GM23338 (cell line): ENCODE measurements around the gene TREML2. TPM values are rescaled to one million over a fixed set of nuclear protein-coding genes. Genes with fewer than 3 reads are reported as not detected.

ENCODE experiments used
- ATAC-seq: fragments of 200-7000 bp; cut with Tn5 transposase; 3 replicates; pipeline ENCODE4 v1.9.1; 2020
- DNase-seq: peaks from one replicate; pipeline ENCODE4 v3.0.0-alpha.2; 2015; ENCODE audit warnings: low spot score
- H2AFZ ChIP-seq: fragments of 200-600 bp; sonication (generic); 2 replicates; pipeline ENCODE4 v1.8.0; 2016; ENCODE audit warnings: antibody characterized with exemption, mild to moderate bottlenecking, moderate library complexity
- H3F3A ChIP-seq: fragments of 200-600 bp; sonication (generic); replicated peaks from 2 replicates; pipeline ENCODE4 v1.8.0; 2017; ENCODE audit warnings: antibody characterized with exemption, mixed run types, low read depth
- H3K27ac ChIP-seq: fragments of 200-600 bp; sonication (generic); 2 replicates; pipeline ENCODE4 v1.6.1; 2016; ENCODE audit warnings: low read depth
- H3K27me3 ChIP-seq: fragments of 200-600 bp; sonication (generic); 2 replicates; pipeline ENCODE4 v1.8.0; 2016; ENCODE audit warnings: mild to moderate bottlenecking, mixed run types, moderate library complexity; ENCODE audit not compliant: insufficient read depth
- H3K36me3 ChIP-seq: fragments of 200-600 bp; sonication (generic); 2 replicates; pipeline ENCODE4 v1.8.0; 2016; ENCODE audit warnings: mild to moderate bottlenecking; ENCODE audit not compliant: insufficient read depth
- H3K4me1 ChIP-seq: fragments of 200-600 bp; sonication (generic); 2 replicates; pipeline ENCODE4 v1.8.0; 2016; ENCODE audit warnings: mild to moderate bottlenecking, moderate library complexity; ENCODE audit not compliant: insufficient read depth
- H3K4me2 ChIP-seq: fragments of 200-600 bp; sonication (generic); 2 replicates; pipeline ENCODE4 v1.7.1; 2017; ENCODE audit warnings: mixed run types
- H3K4me3 ChIP-seq: fragments of 200-600 bp; sonication (generic); 2 replicates; pipeline ENCODE4 v1.6.1; 2016; ENCODE audit warnings: mixed run types
- H3K79me2 ChIP-seq: fragments of 200-600 bp; sonication (generic); replicated peaks from 2 replicates; pipeline ENCODE4 v1.8.0; 2017; ENCODE audit warnings: mild to moderate bottlenecking; ENCODE audit not compliant: insufficient read depth
- H3K9me2 ChIP-seq: fragments of 200-600 bp; sonication (generic); 2 replicates; pipeline ENCODE4 v1.8.0; 2017; ENCODE audit not compliant: insufficient read depth
- H4K20me1 ChIP-seq: fragments of 200-600 bp; sonication (generic); replicated peaks from 2 replicates; pipeline ENCODE4 v1.8.0; 2017; ENCODE audit warnings: mild to moderate bottlenecking; ENCODE audit not compliant: insufficient read depth
- H3K27ac Mint-ChIP-seq: 2 replicates; pipeline ENCODE4 v1.8.0; 2020; ENCODE audit warnings: inconsistent platforms, mild to moderate bottlenecking, moderate library complexity, mixed read lengths
- H3K27me3 Mint-ChIP-seq: 3 replicates; pipeline ENCODE4 v1.8.0; 2022; ENCODE audit warnings: low read depth, mild to moderate bottlenecking, moderate library complexity, mixed read lengths, inconsistent platforms; ENCODE audit not compliant: insufficient read depth, poor library complexity
- H3K36me3 Mint-ChIP-seq: 3 replicates; pipeline ENCODE4 v1.8.0; 2021; ENCODE audit warnings: low read depth, mild to moderate bottlenecking, inconsistent platforms, moderate library complexity, mixed read lengths
- H3K4me1 Mint-ChIP-seq: 3 replicates; pipeline ENCODE4 v1.8.0; 2020; ENCODE audit warnings: mild to moderate bottlenecking, inconsistent platforms, mixed read lengths
- H3K4me3 Mint-ChIP-seq: 3 replicates; pipeline ENCODE4 v1.8.0; 2021; ENCODE audit warnings: moderate library complexity, mild to moderate bottlenecking, inconsistent platforms, mixed read lengths
- H3K9me3 Mint-ChIP-seq: 3 replicates; pipeline ENCODE4 v1.8.0; 2020; ENCODE audit warnings: moderate library complexity, mild to moderate bottlenecking, inconsistent platforms, mixed read lengths
- CREB1 ChIP-seq: fragments of 250-450 bp; sonication (Bioruptor Pico); IDR thresholded peaks from 2 replicates; pipeline ENCODE4 v1.5.0; 2020; ENCODE audit warnings: low read depth, mild to moderate bottlenecking, moderate library complexity
- EZH2 ChIP-seq: fragments of 200-600 bp; sonication (generic); IDR thresholded peaks from one replicate; pipeline ENCODE4 v1.8.0; 2017; ENCODE audit warnings: antibody characterized with exemption, mild to moderate bottlenecking, low read depth; ENCODE audit not compliant: unreplicated experiment
- EZH2phosphoT487 ChIP-seq: fragments of 200-600 bp; sonication (generic); IDR thresholded peaks from one replicate; pipeline ENCODE4 v1.8.1; 2018; ENCODE audit warnings: antibody characterized with exemption; ENCODE audit not compliant: unreplicated experiment
- JUNB ChIP-seq: IDR thresholded peaks from one replicate; pipeline ENCODE4 v1.6.1; 2016; ENCODE audit warnings: antibody characterized with exemption; ENCODE audit not compliant: unreplicated experiment
- NANOG ChIP-seq: IDR thresholded peaks from 2 replicates; pipeline ENCODE4 v1.6.1; 2016; ENCODE audit warnings: antibody characterized with exemption, borderline replicate concordance
- POLR2AphosphoS5 ChIP-seq: IDR thresholded peaks from 2 replicates; pipeline ENCODE4 v1.6.1; 2016; ENCODE audit warnings: antibody characterized with exemption, low read depth
- STAT1 ChIP-seq: IDR thresholded peaks from one replicate; pipeline ENCODE4 v1.6.1; 2016; ENCODE audit warnings: antibody characterized with exemption; ENCODE audit not compliant: unreplicated experiment
- ZNF114 ChIP-seq: fragments of 250-450 bp; sonication (Bioruptor Pico); IDR thresholded peaks from 2 replicates; pipeline ENCODE4 v1.5.0; 2020; ENCODE audit warnings: mild to moderate bottlenecking, moderate library complexity
- ZNF331 ChIP-seq: fragments of 250-450 bp; sonication (Bioruptor Pico); IDR thresholded peaks from 2 replicates; pipeline ENCODE4 v1.5.0; 2020; ENCODE audit warnings: low read depth, mild to moderate bottlenecking, moderate library complexity
- ZNF462 ChIP-seq: fragments of 250-450 bp; sonication (Bioruptor Pico); IDR thresholded peaks from 2 replicates; pipeline ENCODE4 v1.5.0; 2020; ENCODE audit warnings: mild to moderate bottlenecking, moderate library complexity
- polyA plus RNA-seq: library from polyadenylated mRNA; unstranded; fragments of >200 nt; fragmentation: Nextera tagmentation; extraction: Ambion mirVana; gene quantifications from 2 replicates; pipeline ENCODE4 v1.2.1, GENCODE V29; 2016
- total RNA-seq: library from RNA; depleted of rRNA; stranded (reverse); fragments of >200 nt; shearing (Covaris generic); gene quantifications from 2 replicates; pipeline ENCODE4 v1.2.3, GENCODE V29; 2014
- TF ChIP-seq, protein P1 (sequence below), 2 experiments: fragments of 200-600 bp in 1 of 2; sonication (generic) in 1 of 2; conservative IDR thresholded peaks; 2 replicates each; pipeline versions ENCODE4 v1.5.1 to v1.6.1; 2016 to 2017; ENCODE audit warnings: antibody characterized with exemption in 2 of 2, low read depth in 2 of 2, mild to moderate bottlenecking in 2 of 2, moderate library complexity in 1 of 2
- TF ChIP-seq, protein P2 (sequence below): IDR thresholded peaks from one replicate; pipeline ENCODE4 v1.6.1; 2018; ENCODE audit warnings: antibody characterized with exemption; ENCODE audit not compliant: unreplicated experiment
- TF ChIP-seq, protein P3 (sequence below): IDR thresholded peaks from 2 replicates; pipeline ENCODE4 v1.6.1; 2016; ENCODE audit warnings: antibody characterized with exemption

The TREML2 gene
- total and polyA plus RNA-seq, 2 experiments from 2014 or later, result 0.07 TPM; not detected in 1

GRCh38 chr6:41209547-41210320 lies 8.8 kb upstream of the TREML2 start:
- Histone ChIP-seq H4K20me1 (no peaks in the 10 kb centered on the region), H3K79me2 (no peaks in the 10 kb centered on the region), H3K4me1 (no peaks in the 10 kb centered on the region), H3K4me2 (no peak overlapping the region), H3K27me3 (no peaks in the 10 kb centered on the region), H3K9me2 (no peaks in the 10 kb centered on the region), H3K27ac (no peak overlapping the region), H3K4me3 (no peak overlapping the region), H3F3A (no peaks in the 10 kb centered on the region), H2AFZ (no peak overlapping the region), H3K36me3 (no peaks in the 10 kb centered on the region)
- Mint-ChIP-seq H3K36me3 (peaks cover 4% of the 10 kb centered on the region; the same call in 2 of the 3 replicates), H3K27ac (no peak overlapping the region), H3K27me3 (peaks cover 5% of the 10 kb centered on the region), H3K4me1 (no peaks in the 10 kb centered on the region), H3K4me3 (no peak overlapping the region), H3K9me3 (peaks cover 10% of the 10 kb centered on the region)
- TF ChIP-seq POLR2AphosphoS5 (no peak), ZNF331 (no peak), CREB1 (CRISPR knock-in tag) (no peak), STAT1 (no peak), ZNF462 (CRISPR knock-in tag) (no peak), NANOG (no peak), JUNB (no peak), EZH2 (no peak), EZH2phosphoT487 (no peak), ZNF114 (CRISPR knock-in tag) (no peak)
- TF ChIP-seq, protein P1, sequence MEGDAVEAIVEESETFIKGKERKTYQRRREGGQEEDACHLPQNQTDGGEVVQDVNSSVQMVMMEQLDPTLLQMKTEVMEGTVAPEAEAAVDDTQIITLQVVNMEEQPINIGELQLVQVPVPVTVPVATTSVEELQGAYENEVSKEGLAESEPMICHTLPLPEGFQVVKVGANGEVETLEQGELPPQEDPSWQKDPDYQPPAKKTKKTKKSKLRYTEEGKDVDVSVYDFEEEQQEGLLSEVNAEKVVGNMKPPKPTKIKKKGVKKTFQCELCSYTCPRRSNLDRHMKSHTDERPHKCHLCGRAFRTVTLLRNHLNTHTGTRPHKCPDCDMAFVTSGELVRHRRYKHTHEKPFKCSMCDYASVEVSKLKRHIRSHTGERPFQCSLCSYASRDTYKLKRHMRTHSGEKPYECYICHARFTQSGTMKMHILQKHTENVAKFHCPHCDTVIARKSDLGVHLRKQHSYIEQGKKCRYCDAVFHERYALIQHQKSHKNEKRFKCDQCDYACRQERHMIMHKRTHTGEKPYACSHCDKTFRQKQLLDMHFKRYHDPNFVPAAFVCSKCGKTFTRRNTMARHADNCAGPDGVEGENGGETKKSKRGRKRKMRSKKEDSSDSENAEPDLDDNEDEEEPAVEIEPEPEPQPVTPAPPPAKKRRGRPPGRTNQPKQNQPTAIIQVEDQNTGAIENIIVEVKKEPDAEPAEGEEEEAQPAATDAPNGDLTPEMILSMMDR (conservative IDR thresholded peaks at IDR 0.05; ENCODE audit: low read depth in 2 of 2), result no peak
- TF ChIP-seq, protein P2, sequence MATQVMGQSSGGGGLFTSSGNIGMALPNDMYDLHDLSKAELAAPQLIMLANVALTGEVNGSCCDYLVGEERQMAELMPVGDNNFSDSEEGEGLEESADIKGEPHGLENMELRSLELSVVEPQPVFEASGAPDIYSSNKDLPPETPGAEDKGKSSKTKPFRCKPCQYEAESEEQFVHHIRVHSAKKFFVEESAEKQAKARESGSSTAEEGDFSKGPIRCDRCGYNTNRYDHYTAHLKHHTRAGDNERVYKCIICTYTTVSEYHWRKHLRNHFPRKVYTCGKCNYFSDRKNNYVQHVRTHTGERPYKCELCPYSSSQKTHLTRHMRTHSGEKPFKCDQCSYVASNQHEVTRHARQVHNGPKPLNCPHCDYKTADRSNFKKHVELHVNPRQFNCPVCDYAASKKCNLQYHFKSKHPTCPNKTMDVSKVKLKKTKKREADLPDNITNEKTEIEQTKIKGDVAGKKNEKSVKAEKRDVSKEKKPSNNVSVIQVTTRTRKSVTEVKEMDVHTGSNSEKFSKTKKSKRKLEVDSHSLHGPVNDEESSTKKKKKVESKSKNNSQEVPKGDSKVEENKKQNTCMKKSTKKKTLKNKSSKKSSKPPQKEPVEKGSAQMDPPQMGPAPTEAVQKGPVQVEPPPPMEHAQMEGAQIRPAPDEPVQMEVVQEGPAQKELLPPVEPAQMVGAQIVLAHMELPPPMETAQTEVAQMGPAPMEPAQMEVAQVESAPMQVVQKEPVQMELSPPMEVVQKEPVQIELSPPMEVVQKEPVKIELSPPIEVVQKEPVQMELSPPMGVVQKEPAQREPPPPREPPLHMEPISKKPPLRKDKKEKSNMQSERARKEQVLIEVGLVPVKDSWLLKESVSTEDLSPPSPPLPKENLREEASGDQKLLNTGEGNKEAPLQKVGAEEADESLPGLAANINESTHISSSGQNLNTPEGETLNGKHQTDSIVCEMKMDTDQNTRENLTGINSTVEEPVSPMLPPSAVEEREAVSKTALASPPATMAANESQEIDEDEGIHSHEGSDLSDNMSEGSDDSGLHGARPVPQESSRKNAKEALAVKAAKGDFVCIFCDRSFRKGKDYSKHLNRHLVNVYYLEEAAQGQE, result no peak
- TF ChIP-seq, protein P3, sequence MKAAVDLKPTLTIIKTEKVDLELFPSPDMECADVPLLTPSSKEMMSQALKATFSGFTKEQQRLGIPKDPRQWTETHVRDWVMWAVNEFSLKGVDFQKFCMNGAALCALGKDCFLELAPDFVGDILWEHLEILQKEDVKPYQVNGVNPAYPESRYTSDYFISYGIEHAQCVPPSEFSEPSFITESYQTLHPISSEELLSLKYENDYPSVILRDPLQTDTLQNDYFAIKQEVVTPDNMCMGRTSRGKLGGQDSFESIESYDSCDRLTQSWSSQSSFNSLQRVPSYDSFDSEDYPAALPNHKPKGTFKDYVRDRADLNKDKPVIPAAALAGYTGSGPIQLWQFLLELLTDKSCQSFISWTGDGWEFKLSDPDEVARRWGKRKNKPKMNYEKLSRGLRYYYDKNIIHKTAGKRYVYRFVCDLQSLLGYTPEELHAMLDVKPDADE, result no peak
- DNase-seq (no peak), ATAC-seq (no peak)
